Fibroblast of lung (primary cell): Measurements from ENCODE around the gene MYO1H. TPM values are rescaled to one million over a fixed set of nuclear protein-coding genes. Genes with fewer than 3 reads are reported as not detected.

Source experiments
- DNase-seq, 2 donors: peaks; one replicate each; pipeline versions ENCODE4 v3.0.0 to v3.0.0-alpha.2; 2010; ENCODE audit warnings: low read depth in 2 of 2
- H2AFZ ChIP-seq: 2 replicates; pipeline ENCODE4 v1.5.1; 2012; ENCODE audit warnings: low read length, control low read depth, inconsistent platforms
- H3K27ac ChIP-seq: 2 replicates; pipeline ENCODE4 v1.5.1; 2011; ENCODE audit warnings: low read length, control low read depth; ENCODE audit not compliant: insufficient read depth
- H3K27me3 ChIP-seq: 2 replicates; pipeline ENCODE4 v1.5.1; 2011; ENCODE audit warnings: mild to moderate bottlenecking, low read length; ENCODE audit not compliant: control insufficient read depth, insufficient read depth
- H3K36me3 ChIP-seq: 2 replicates; pipeline ENCODE4 v1.5.1; 2011; ENCODE audit warnings: low read length; ENCODE audit not compliant: control insufficient read depth, insufficient read depth
- H3K4me1 ChIP-seq: 2 replicates; pipeline ENCODE4 v1.5.1; 2011; ENCODE audit warnings: low read length; ENCODE audit not compliant: control insufficient read depth, insufficient read depth; ENCODE audit errors: extremely low read depth
- H3K4me2 ChIP-seq: 2 replicates; pipeline ENCODE4 v1.5.1; 2011; ENCODE audit warnings: low read length, control low read depth; ENCODE audit not compliant: insufficient read depth; ENCODE audit errors: extremely low read depth
- H3K4me3 ChIP-seq, 4 experiments: fragments of 200-600 bp in 1 of 4; sonication (generic) in 1 of 4; replicated peaks in 1 of 4; 2 replicates each; pipeline ENCODE4 v1.5.1; 2011 to 2016; ENCODE audit warnings: low read length in 4 of 4, low read depth in 3 of 4, mild to moderate bottlenecking in 3 of 4, control low read depth in 2 of 4, inconsistent platforms in 1 of 4, mixed read lengths in 1 of 4; ENCODE audit not compliant: insufficient read depth in 1 of 4; ENCODE audit errors: control extremely low read depth in 1 of 4
- H3K79me2 ChIP-seq: 2 replicates; pipeline ENCODE4 v1.5.1; 2012; ENCODE audit warnings: mild to moderate bottlenecking, low read length, inconsistent platforms; ENCODE audit not compliant: control insufficient read depth, insufficient read depth
- H3K9ac ChIP-seq: 2 replicates; pipeline ENCODE4 v1.5.1; 2011; ENCODE audit warnings: mild to moderate bottlenecking, low read length, control low read depth; ENCODE audit not compliant: insufficient read depth
- H3K9me3 ChIP-seq: 2 replicates; pipeline ENCODE4 v1.5.1; 2012; ENCODE audit warnings: low read depth, low read length; ENCODE audit not compliant: control insufficient read depth, insufficient read depth
- H4K20me1 ChIP-seq: 2 replicates; pipeline ENCODE4 v1.5.1; 2011; ENCODE audit warnings: low read length; ENCODE audit not compliant: control insufficient read depth, insufficient read depth; ENCODE audit errors: extremely low read depth
- EZH2 ChIP-seq: IDR thresholded peaks from 2 replicates; pipeline ENCODE4 v1.5.1; 2012; ENCODE audit warnings: low read length, control low read depth, mild to moderate bottlenecking; ENCODE audit errors: missing control alignments
- polyA plus RNA-seq, 2 donors: library from polyadenylated mRNA; depleted of rRNA in 1 of 2; stranded (reverse) in 1 of 2; unstranded in 1 of 2; fragments of >200 nt; gene quantifications; 2 replicates each; pipeline ENCODE4 v1.2.1, GENCODE V29; 2011 to 2012; ENCODE audit warnings: missing spikeins in 1 of 2
- total RNA-seq: library from RNA; depleted of rRNA; stranded (reverse); fragments of >200 nt; gene quantifications from 2 replicates; pipeline ENCODE4 v1.2.1, GENCODE V29; 2014
- TF ChIP-seq, protein P1 (sequence below), 2 donors: IDR thresholded peaks in 1 of 2; conservative IDR thresholded peaks in 1 of 2; 1 replicate in 1 of 2; 2 replicates in 1 of 2; pipeline ENCODE4 v1.5.1; 2011 to 2012; ENCODE audit warnings: low read length in 2 of 2, control low read depth in 1 of 2, inconsistent platforms in 1 of 2, low read depth in 1 of 2, mild to moderate bottlenecking in 1 of 2

The MYO1H gene
- total and polyA plus RNA-seq, 2 donors (not counting 1 experiment from before 2014, with no cell fraction given) = 0.07 TPM; not detected in 1

DNA sequence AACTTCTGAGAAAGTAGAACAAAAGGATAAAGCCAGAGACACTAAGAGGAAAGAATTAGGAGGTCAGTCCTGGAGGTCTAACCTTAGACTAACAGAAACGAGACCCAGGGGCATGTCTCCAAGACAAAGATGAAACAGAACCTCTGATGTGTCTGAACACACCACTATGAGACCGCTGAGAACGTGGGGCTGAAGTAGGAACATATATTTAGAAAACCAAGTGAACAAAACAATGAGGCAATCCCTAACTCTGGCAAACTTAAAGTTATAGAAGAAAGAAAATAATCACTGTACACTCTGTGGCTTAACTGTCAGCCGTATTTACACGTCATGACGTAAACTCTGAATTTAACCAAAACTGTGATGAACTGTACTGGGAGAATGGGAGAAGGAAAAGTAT is 111.5 kb downstream of the MYO1H start:
- Histone ChIP-seq H3K9me3 (no peaks in the 10 kb centered on the region), H3K27me3 (no peaks in the 10 kb centered on the region), H3K4me3 (no peak overlapping the region), H3K4me1 (peaks cover 56% of the 10 kb centered on the region), H3K27ac (peak overlapping the region; percentile 99), H3K9ac (no peak overlapping the region), H3K36me3 (peaks cover 27% of the 10 kb centered on the region), H3K4me2 (peak overlapping the region; percentile 42), H3K79me2 (peaks cover 69% of the 10 kb centered on the region), H2AFZ (no peak overlapping the region), H4K20me1 (no peaks in the 10 kb centered on the region)
- DNase-seq = peak; percentile 53 to 86
- TF ChIP-seq, protein P1, sequence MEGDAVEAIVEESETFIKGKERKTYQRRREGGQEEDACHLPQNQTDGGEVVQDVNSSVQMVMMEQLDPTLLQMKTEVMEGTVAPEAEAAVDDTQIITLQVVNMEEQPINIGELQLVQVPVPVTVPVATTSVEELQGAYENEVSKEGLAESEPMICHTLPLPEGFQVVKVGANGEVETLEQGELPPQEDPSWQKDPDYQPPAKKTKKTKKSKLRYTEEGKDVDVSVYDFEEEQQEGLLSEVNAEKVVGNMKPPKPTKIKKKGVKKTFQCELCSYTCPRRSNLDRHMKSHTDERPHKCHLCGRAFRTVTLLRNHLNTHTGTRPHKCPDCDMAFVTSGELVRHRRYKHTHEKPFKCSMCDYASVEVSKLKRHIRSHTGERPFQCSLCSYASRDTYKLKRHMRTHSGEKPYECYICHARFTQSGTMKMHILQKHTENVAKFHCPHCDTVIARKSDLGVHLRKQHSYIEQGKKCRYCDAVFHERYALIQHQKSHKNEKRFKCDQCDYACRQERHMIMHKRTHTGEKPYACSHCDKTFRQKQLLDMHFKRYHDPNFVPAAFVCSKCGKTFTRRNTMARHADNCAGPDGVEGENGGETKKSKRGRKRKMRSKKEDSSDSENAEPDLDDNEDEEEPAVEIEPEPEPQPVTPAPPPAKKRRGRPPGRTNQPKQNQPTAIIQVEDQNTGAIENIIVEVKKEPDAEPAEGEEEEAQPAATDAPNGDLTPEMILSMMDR (conservative IDR thresholded peaks at IDR 0.05 in 1 of 2, IDR thresholded peaks at IDR 0.05 in 1 of 2; ENCODE audit: low read depth in 1 of 2, low read length in 2 of 2) = no peak
- TF ChIP-seq EZH2 = no peak

DNA sequence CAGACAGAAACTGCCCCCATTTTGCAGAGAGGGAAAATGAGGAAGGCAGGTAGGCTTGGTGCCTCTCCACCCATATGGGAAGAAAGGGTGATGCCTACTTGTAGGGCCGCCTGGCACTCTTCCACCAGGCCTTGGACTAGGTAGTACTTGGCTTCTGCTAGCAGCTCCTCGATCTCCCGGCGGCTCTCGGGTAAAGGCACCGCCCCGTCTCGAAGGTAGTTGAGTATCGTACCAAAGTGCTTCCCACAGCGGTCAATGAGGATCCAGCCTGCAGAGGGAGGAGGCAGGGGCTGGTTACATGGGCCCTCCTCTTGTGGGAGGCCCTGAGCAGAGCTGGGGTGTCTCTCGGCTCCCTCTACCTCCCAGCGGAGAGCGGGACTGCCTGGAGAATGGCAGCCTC is 112.8 kb downstream of the MYO1H start:
- H3K9me3 ChIP-seq = no peaks in the 10 kb centered on the region
- H3K79me2 ChIP-seq = peaks cover 79% of the 10 kb centered on the region
- no peak overlapping the region for H3K4me2 ChIP-seq
- no peak for DNase-seq
- no peak overlapping the region for H3K4me3 ChIP-seq
- no peak overlapping the region for H3K9ac ChIP-seq
- no peak overlapping the region for H2AFZ ChIP-seq
- H3K4me1 ChIP-seq = peaks cover 69% of the 10 kb centered on the region
- no peak for TF ChIP-seq EZH2
- TF ChIP-seq, protein P1 (conservative IDR thresholded peaks at IDR 0.05 in 1 of 2, IDR thresholded peaks at IDR 0.05 in 1 of 2; ENCODE audit: low read depth in 1 of 2, low read length in 2 of 2) = no peak
- no peaks in the 10 kb centered on the region for H3K27me3 ChIP-seq
- peaks cover 20% of the 10 kb centered on the region for H3K36me3 ChIP-seq
- peak overlapping the region; percentile 99 for H3K27ac ChIP-seq
- no peaks in the 10 kb centered on the region for H4K20me1 ChIP-seq

DNA sequence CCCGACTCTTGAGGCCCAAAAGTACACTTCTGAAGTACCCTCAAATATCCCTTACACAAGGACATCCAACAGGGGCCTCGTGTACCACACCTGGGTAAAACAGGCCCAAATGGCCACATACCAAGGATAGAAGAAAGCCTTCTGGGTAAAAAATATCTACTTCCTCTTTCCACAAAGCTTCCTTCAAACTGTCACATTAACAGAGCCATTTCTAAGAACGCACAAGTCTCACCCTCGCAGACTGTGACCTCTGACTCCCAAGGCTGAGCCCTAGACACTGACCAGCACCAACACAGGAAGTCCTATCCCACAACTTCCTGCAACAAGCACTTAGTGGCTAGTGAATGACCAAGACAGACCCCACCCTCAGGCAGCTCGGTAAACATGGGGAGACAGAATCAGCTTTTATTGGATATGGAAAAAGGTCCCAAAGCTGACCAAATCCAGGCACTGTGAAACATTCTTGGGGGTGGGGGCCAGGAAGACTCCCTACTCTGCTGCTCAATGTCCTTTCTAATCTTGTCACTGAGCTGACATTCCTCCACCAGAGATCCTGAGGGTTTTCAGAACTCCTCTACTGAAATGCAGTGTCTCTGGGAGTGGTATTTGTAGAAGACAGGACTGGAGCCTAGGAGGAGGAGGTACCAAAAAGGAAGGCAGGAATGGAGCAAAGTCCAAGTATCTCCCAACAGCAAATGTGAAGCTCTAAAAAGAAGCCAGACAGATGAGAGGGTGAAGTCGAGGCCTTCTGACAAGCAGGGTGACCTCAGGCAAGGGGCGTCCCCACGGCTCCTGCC is 113.5 kb downstream of the MYO1H start:
- TF ChIP-seq, protein P1 (conservative IDR thresholded peaks at IDR 0.05 in 1 of 2, IDR thresholded peaks at IDR 0.05 in 1 of 2; ENCODE audit: low read depth in 1 of 2, low read length in 2 of 2) = no peak
- TF ChIP-seq EZH2 = no peak
- H3K79me2 ChIP-seq = peaks cover 80% of the 10 kb centered on the region
- H3K4me3 ChIP-seq = no peak overlapping the region
- peaks cover 72% of the 10 kb centered on the region for H3K4me1 ChIP-seq
- peak; percentile 52 to 68 for DNase-seq
- H2AFZ ChIP-seq = no peak overlapping the region
- no peaks in the 10 kb centered on the region for H3K9me3 ChIP-seq
- peak overlapping the region; percentile 62 for H3K9ac ChIP-seq
- H4K20me1 ChIP-seq = no peaks in the 10 kb centered on the region
- no peaks in the 10 kb centered on the region for H3K27me3 ChIP-seq
- H3K4me2 ChIP-seq = peak overlapping the region; percentile 72
- H3K27ac ChIP-seq = peak overlapping the region; percentile 99
- H3K36me3 ChIP-seq = peaks cover 16% of the 10 kb centered on the region
